Measurements from ENCODE around the gene UGT1A5. TPM values are rescaled to one million over a fixed set of nuclear protein-coding genes. Genes with fewer than 3 reads are reported as not detected.

Gene UGT1A5
- polyA plus RNA-seq, 1 donor from 2014 or later: not detected

DNA sequence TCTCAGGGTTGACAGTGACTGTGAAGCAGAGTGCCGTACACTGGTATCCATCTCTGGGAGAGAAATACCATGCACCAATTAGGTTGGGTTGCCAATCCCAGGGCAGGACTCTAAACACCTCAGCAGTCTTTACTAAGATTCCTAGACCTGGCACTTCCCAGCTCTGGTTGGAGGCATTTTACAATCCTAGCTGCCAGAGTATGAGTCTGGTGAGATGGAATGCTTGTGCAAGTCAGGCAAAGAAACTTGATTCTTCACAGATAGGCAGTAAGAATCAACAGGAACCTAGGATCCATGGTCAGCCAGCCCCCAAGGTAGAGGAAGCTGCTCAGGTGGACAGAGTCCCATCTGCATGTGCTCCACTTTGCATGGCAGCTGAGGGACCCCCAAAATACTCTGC lies 6.0 kb upstream of the UGT1A5 start:
- no peak overlapping the region for H2AFZ ChIP-seq (ENCODE audit: low read depth, low read length)
- no peaks in the 10 kb centered on the region for H3K9me3 ChIP-seq (ENCODE audit: low read length)
- no peaks in the 10 kb centered on the region for H3F3A ChIP-seq (ENCODE audit: insufficient read depth, low read length, poor library complexity, severe bottlenecking)
- H4K20me1 ChIP-seq (ENCODE audit: insufficient read depth): no peaks in the 10 kb centered on the region
- no peak overlapping the region for H3K9ac ChIP-seq (ENCODE audit: low read length)
- H3K9me2 ChIP-seq (ENCODE audit: insufficient read depth, low read length): no peaks in the 10 kb centered on the region
- H3K4me3 ChIP-seq (ENCODE audit: low read length): no peak overlapping the region
- no peaks in the 10 kb centered on the region for H3K36me3 ChIP-seq (ENCODE audit: insufficient read depth, low read length)
- H3K27ac ChIP-seq (ENCODE audit: low read length): no peak overlapping the region
- TF ChIP-seq EZH2 (IDR thresholded peaks at IDR 0.05; ENCODE audit: borderline replicate concordance, insufficient read depth, low read length, poor library complexity, severe bottlenecking) (no peak), SMC3 (conservative IDR thresholded peaks at IDR 0.05; ENCODE audit: poor library complexity) (no peak), MXI1 (conservative IDR thresholded peaks at IDR 0.05; ENCODE audit: poor library complexity, severe bottlenecking) (no peak), TAF1 (IDR thresholded peaks at IDR 0.05; ENCODE audit: low read depth) (no peak), POLR2AphosphoS5 (IDR thresholded peaks at IDR 0.05) (no peak), EP300 (conservative IDR thresholded peaks at IDR 0.05; ENCODE audit: poor library complexity, severe bottlenecking) (no peak), RAD21 (conservative IDR thresholded peaks at IDR 0.05) (no peak)
- TF ChIP-seq, protein P1, sequence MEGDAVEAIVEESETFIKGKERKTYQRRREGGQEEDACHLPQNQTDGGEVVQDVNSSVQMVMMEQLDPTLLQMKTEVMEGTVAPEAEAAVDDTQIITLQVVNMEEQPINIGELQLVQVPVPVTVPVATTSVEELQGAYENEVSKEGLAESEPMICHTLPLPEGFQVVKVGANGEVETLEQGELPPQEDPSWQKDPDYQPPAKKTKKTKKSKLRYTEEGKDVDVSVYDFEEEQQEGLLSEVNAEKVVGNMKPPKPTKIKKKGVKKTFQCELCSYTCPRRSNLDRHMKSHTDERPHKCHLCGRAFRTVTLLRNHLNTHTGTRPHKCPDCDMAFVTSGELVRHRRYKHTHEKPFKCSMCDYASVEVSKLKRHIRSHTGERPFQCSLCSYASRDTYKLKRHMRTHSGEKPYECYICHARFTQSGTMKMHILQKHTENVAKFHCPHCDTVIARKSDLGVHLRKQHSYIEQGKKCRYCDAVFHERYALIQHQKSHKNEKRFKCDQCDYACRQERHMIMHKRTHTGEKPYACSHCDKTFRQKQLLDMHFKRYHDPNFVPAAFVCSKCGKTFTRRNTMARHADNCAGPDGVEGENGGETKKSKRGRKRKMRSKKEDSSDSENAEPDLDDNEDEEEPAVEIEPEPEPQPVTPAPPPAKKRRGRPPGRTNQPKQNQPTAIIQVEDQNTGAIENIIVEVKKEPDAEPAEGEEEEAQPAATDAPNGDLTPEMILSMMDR (IDR thresholded peaks at IDR 0.05; ENCODE audit: poor library complexity, severe bottlenecking): no peak
- TF ChIP-seq, protein P2, sequence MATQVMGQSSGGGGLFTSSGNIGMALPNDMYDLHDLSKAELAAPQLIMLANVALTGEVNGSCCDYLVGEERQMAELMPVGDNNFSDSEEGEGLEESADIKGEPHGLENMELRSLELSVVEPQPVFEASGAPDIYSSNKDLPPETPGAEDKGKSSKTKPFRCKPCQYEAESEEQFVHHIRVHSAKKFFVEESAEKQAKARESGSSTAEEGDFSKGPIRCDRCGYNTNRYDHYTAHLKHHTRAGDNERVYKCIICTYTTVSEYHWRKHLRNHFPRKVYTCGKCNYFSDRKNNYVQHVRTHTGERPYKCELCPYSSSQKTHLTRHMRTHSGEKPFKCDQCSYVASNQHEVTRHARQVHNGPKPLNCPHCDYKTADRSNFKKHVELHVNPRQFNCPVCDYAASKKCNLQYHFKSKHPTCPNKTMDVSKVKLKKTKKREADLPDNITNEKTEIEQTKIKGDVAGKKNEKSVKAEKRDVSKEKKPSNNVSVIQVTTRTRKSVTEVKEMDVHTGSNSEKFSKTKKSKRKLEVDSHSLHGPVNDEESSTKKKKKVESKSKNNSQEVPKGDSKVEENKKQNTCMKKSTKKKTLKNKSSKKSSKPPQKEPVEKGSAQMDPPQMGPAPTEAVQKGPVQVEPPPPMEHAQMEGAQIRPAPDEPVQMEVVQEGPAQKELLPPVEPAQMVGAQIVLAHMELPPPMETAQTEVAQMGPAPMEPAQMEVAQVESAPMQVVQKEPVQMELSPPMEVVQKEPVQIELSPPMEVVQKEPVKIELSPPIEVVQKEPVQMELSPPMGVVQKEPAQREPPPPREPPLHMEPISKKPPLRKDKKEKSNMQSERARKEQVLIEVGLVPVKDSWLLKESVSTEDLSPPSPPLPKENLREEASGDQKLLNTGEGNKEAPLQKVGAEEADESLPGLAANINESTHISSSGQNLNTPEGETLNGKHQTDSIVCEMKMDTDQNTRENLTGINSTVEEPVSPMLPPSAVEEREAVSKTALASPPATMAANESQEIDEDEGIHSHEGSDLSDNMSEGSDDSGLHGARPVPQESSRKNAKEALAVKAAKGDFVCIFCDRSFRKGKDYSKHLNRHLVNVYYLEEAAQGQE (IDR thresholded peaks at IDR 0.05; ENCODE audit: borderline replicate concordance): no peak
- H3K27me3 ChIP-seq (ENCODE audit: insufficient read depth, low read depth, low read length): no peaks in the 10 kb centered on the region
- H3K79me2 ChIP-seq (replicated peaks; ENCODE audit: insufficient read depth, low read length): no peaks in the 10 kb centered on the region
- H3K4me2 ChIP-seq (ENCODE audit: low read length): no peak overlapping the region

DNA sequence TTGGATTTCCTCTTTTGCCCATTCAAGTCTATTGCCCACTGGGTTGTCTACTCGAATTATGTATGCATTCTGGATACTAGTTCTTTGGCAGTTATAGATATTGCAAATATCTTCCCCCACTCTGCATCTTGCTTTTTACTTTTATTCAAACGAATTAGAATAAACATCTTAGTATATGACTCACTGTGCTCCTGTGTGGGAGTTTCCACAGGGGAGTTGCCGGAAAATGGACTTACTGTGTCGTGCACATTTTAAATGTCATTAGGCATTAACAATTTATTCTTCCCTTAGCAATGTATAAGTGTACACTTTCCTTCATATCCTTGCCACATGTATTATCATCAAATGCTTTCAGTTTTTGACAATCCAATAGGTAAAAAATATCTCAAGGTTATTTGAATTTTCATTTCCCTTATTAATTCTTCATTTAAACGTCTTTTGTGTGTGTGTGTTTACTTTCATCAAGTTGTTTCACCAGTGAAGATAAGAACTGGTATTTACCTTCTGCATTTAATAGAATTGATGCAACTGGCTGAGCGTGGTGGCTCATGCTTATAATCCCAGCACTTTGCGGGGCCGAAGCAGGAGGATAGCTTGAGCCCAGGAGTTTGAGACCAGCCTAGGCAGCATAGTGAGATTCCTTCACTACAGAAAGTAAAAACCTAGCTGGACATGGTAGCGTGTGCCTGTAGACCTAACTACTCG lies 4.6 kb upstream of the UGT1A5 start:
- Histone ChIP-seq H3K9ac (ENCODE audit: low read length) (no peak overlapping the region), H4K20me1 (ENCODE audit: insufficient read depth) (no peaks in the 10 kb centered on the region), H3K27ac (ENCODE audit: low read length) (no peak overlapping the region), H3K9me2 (ENCODE audit: insufficient read depth, low read length) (no peaks in the 10 kb centered on the region), H3K9me3 (ENCODE audit: low read length) (no peaks in the 10 kb centered on the region), H3K27me3 (ENCODE audit: insufficient read depth, low read depth, low read length) (no peaks in the 10 kb centered on the region), H3K79me2 (replicated peaks; ENCODE audit: insufficient read depth, low read length) (no peaks in the 10 kb centered on the region), H3F3A (ENCODE audit: insufficient read depth, low read length, poor library complexity, severe bottlenecking) (no peaks in the 10 kb centered on the region), H2AFZ (ENCODE audit: low read depth, low read length) (no peak overlapping the region), H3K36me3 (ENCODE audit: insufficient read depth, low read length) (no peaks in the 10 kb centered on the region), H3K4me2 (ENCODE audit: low read length) (no peak overlapping the region), H3K4me3 (ENCODE audit: low read length) (no peak overlapping the region)
- TF ChIP-seq MXI1 (conservative IDR thresholded peaks at IDR 0.05; ENCODE audit: poor library complexity, severe bottlenecking) (no peak), TAF1 (IDR thresholded peaks at IDR 0.05; ENCODE audit: low read depth) (no peak), EZH2 (IDR thresholded peaks at IDR 0.05; ENCODE audit: borderline replicate concordance, insufficient read depth, low read length, poor library complexity, severe bottlenecking) (no peak), RAD21 (conservative IDR thresholded peaks at IDR 0.05) (no peak), SMC3 (conservative IDR thresholded peaks at IDR 0.05; ENCODE audit: poor library complexity) (no peak), EP300 (conservative IDR thresholded peaks at IDR 0.05; ENCODE audit: poor library complexity, severe bottlenecking) (no peak), POLR2AphosphoS5 (IDR thresholded peaks at IDR 0.05) (no peak)
- TF ChIP-seq, protein P1 (IDR thresholded peaks at IDR 0.05; ENCODE audit: poor library complexity, severe bottlenecking): no peak
- TF ChIP-seq, protein P2 (IDR thresholded peaks at IDR 0.05; ENCODE audit: borderline replicate concordance): no peak

Data from neural cell (in vitro differentiated cells).